Measurements from ENCODE around the gene TH.

TH gene

GRCh38 chr11:2212411-2213251, 41.0 kb upstream of the TH start:
- no peak overlapping the region for H3K27ac ChIP-seq
- no peak overlapping the region for H2AFZ ChIP-seq
- H3K4me3 ChIP-seq (ENCODE audit: low read depth, low read length) = no peak overlapping the region
- H3K9ac ChIP-seq = no peak overlapping the region
- H3K4me2 ChIP-seq (ENCODE audit: low read length) = no peak overlapping the region
- no peak for TF ChIP-seq CTCF (IDR thresholded peaks at IDR 0.05)
- no peaks in the 10 kb centered on the region for H3K79me2 ChIP-seq
- no peaks in the 10 kb centered on the region for H3K27me3 ChIP-seq (ENCODE audit: control insufficient read depth, insufficient read depth, low read length)
- no peaks in the 10 kb centered on the region for H3K4me1 ChIP-seq
- no peaks in the 10 kb centered on the region for H3K36me3 ChIP-seq (ENCODE audit: control insufficient read depth, insufficient read depth, low read length)
- no peaks in the 10 kb centered on the region for H3K9me3 ChIP-seq (ENCODE audit: control insufficient read depth, low read length)

DNA sequence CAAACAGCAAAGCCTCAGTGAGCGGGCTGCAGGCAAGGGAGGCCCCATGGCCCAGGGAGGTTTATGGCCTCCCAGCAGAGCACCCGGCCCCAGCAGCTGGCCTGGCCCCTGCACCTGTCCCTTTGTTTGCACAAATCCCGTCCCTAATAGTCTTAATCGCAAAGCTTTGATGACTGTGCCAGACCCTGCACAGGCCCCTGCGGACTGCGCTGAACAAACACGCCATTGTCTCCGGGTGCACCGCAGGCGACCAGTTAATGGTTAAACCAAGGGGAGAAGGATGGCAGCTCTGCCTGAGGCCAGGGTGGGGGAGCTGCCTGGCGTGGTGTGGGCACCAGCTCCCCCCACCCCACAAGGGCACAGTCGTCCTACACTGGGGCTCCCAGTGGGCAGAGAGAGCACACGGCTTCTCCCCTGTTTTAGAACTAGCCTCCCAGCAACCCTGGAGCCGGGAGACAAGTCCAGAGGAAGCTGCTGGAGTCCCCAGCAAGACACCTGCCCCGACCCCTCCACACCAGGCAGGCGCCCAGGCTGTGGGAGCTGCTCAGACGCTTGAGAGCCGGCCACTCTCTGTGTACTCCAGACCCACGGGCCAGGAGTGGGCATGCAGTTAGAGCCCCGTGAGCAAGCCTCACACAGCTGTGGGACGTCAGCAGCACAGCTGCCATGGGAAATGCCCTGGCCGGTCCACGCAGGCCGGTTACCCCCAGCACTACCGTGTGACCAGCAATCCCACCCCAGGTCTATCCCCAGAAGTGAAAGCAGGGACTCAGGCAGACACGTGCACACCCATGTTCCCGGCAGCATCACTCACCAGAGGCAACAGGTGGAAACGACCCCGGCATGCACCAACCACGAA, 39.7 kb upstream of the TH start:
- TF ChIP-seq CTCF (IDR thresholded peaks at IDR 0.05) = no peak

GRCh38 chr11:2210366-2211112, 38.9 kb upstream of the TH start:
- no peaks in the 10 kb centered on the region for H3K4me1 ChIP-seq
- no peak overlapping the region for H2AFZ ChIP-seq
- TF ChIP-seq CTCF (IDR thresholded peaks at IDR 0.05) = no peak
- H3K27ac ChIP-seq = no peak overlapping the region
- H3K9ac ChIP-seq = no peak overlapping the region
- no peaks in the 10 kb centered on the region for H3K79me2 ChIP-seq
- no peaks in the 10 kb centered on the region for H3K9me3 ChIP-seq (ENCODE audit: control insufficient read depth, low read length)
- no peak overlapping the region for H3K4me2 ChIP-seq (ENCODE audit: low read length)
- no peaks in the 10 kb centered on the region for H3K36me3 ChIP-seq (ENCODE audit: control insufficient read depth, insufficient read depth, low read length)
- H3K4me3 ChIP-seq (ENCODE audit: low read depth, low read length) = no peak overlapping the region
- no peaks in the 10 kb centered on the region for H3K27me3 ChIP-seq (ENCODE audit: control insufficient read depth, insufficient read depth, low read length)

More for the DNA sequence above, 39.7 kb upstream of the TH start:
- Histone ChIP-seq H3K9me3 (ENCODE audit: control insufficient read depth, low read length) (no peaks in the 10 kb centered on the region), H3K9ac (no peak overlapping the region), H3K27ac (no peak overlapping the region), H2AFZ (no peak overlapping the region), H3K4me2 (ENCODE audit: low read length) (no peak overlapping the region), H3K79me2 (no peaks in the 10 kb centered on the region), H3K27me3 (ENCODE audit: control insufficient read depth, insufficient read depth, low read length) (no peaks in the 10 kb centered on the region), H3K4me3 (ENCODE audit: low read depth, low read length) (no peak overlapping the region), H3K36me3 (ENCODE audit: control insufficient read depth, insufficient read depth, low read length) (no peaks in the 10 kb centered on the region), H3K4me1 (no peaks in the 10 kb centered on the region)

GRCh38 chr11:2209900-2210321, 38.3 kb upstream of the TH start:
- Histone ChIP-seq H3K9ac (no peak overlapping the region), H2AFZ (no peak overlapping the region), H3K4me2 (ENCODE audit: low read length) (no peak overlapping the region), H3K79me2 (no peaks in the 10 kb centered on the region), H3K36me3 (ENCODE audit: control insufficient read depth, insufficient read depth, low read length) (no peaks in the 10 kb centered on the region), H3K27me3 (ENCODE audit: control insufficient read depth, insufficient read depth, low read length) (no peaks in the 10 kb centered on the region), H3K4me3 (ENCODE audit: low read depth, low read length) (no peak overlapping the region), H3K27ac (no peak overlapping the region), H3K9me3 (ENCODE audit: control insufficient read depth, low read length) (no peaks in the 10 kb centered on the region), H3K4me1 (no peaks in the 10 kb centered on the region)
- TF ChIP-seq CTCF (IDR thresholded peaks at IDR 0.05) = no peak
